Lower leg skin (tissue), 4 donors: ENCODE results near the gene DNAAF8. TPM values are rescaled to one million over a fixed set of nuclear protein-coding genes. Genes with fewer than 3 reads are reported as not detected.
"Not testable (repeated sequence)": the region's sequence is repeated elsewhere in the genome, so short reads cannot be mapped to it uniquely, and the experiment has no call there.

ENCODE experiments used
- DNase-seq, 2 donors: peaks; one replicate each; pipeline ENCODE4 v3.0.0-alpha.2; 2019; ENCODE audit warnings: low spot score in 2 of 2
- H3K4me3 ChIP-seq: fragments of 200-600 bp; sonication (generic); 2 replicates; pipeline ENCODE4 v1.5.1; 2017; ENCODE audit warnings: mild to moderate bottlenecking, low read depth; ENCODE audit not compliant: poor library complexity, severe bottlenecking
- POLR2A ChIP-seq, 2 donors: fragments of 450-650 bp; IDR thresholded peaks; one replicate each; pipeline ENCODE4 v1.6.1; 2016 to 2017; ENCODE audit warnings: antibody characterized with exemption in 2 of 2, mild to moderate bottlenecking in 1 of 2, moderate library complexity in 1 of 2
- WGBS, 2 donors: methylation state at CpG; one replicate each; pipeline ENCODE4 v1.1.5; 2018; 5-methylcytosine and 5-hydroxymethylcytosine counted together
- intact Hi-C: fragments of 100-400 bp; cut with DNase I; formaldehyde crosslinking; loops from one replicate; pipeline ENCODE4 v1.15.0; 2023; ENCODE audit warnings: low total_unique reads
- total RNA-seq, 4 donors: library from RNA; depleted of rRNA; stranded (reverse); fragments of >200 nt; gene quantifications; one replicate each; pipeline ENCODE4 v1.1.0, GENCODE V29; 2016
- TF ChIP-seq, protein P1 (sequence below), 3 donors: fragments of 450-650 bp; IDR thresholded peaks; one replicate each; pipeline ENCODE4 v1.5.1; 2016; ENCODE audit warnings: antibody characterized with exemption in 3 of 3, mild to moderate bottlenecking in 3 of 3, moderate library complexity in 2 of 3

Gene DNAAF8
- total RNA-seq, 4 donors from 2014 or later = 0.16 to 1.4 TPM; not detected in 2

DNA sequence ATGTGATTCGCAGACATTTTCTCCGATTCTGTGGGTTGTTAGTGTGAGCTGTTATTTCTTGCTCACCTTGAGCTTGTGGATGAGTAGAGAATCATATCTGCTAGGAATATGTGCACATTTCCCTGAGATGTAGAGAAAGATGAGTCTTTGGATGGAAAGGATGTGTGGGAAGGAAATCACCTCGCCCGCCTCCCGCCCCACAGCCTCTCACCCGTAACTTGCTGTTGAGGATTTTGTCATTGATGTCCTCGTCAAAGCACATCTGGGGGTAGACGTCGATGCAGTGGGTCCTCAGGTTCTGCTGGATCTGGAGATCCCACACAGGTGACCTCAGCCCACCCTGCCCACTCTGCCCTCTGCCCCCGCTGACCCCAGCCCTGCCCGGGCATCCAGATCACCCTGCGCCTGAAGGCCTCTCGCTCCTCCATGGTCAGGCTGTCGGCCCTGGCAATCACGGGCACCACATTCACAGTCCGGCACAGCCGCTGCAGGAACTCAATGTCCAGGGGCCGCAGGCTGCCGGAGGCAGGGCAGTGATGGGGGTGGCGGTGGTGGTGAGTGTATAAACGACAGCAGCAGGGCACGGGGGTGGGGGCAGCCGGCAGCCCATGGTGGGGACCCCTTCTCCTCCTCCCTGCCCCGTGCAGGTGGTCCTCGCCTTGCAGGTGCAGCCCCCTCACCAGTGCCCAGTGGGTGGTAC is 49.1 kb downstream of the DNAAF8 start:
- intact Hi-C loops = no loop called here
- no peak for TF ChIP-seq POLR2A (IDR thresholded peaks at IDR 0.05)
- TF ChIP-seq, protein P1, sequence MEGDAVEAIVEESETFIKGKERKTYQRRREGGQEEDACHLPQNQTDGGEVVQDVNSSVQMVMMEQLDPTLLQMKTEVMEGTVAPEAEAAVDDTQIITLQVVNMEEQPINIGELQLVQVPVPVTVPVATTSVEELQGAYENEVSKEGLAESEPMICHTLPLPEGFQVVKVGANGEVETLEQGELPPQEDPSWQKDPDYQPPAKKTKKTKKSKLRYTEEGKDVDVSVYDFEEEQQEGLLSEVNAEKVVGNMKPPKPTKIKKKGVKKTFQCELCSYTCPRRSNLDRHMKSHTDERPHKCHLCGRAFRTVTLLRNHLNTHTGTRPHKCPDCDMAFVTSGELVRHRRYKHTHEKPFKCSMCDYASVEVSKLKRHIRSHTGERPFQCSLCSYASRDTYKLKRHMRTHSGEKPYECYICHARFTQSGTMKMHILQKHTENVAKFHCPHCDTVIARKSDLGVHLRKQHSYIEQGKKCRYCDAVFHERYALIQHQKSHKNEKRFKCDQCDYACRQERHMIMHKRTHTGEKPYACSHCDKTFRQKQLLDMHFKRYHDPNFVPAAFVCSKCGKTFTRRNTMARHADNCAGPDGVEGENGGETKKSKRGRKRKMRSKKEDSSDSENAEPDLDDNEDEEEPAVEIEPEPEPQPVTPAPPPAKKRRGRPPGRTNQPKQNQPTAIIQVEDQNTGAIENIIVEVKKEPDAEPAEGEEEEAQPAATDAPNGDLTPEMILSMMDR (IDR thresholded peaks at IDR 0.05) = no peak
- DNase-seq = no peak
- 84 to 91% methylated on average over 24 to 25 of the region's 25 CpGs for WGBS, 2 donors
- no peak overlapping the region for H3K4me3 ChIP-seq

DNA sequence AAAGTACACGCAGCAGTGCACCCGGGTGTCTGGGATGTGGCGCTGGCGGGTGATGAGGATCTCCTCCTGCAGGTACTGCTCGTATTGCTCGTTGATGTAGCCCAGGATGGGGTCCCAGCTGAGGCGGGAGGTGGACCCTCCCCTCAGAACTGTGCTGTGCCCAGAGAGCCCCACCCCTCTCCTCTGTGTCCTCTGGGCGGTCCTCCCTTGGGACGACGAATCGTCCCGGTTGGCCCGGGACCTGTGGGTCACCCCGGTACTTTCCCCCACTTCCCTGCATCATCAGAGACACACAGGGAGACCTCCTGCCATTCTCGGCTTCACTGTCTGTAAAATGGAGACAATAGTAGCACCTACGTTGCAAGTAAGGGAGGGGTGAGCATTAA is 49.6 kb downstream of the DNAAF8 start:
- no peak for DNase-seq
- no peak overlapping the region for H3K4me3 ChIP-seq
- intact Hi-C loops = no loop called here
- TF ChIP-seq POLR2A (IDR thresholded peaks at IDR 0.05) = no peak
- TF ChIP-seq, protein P1 (IDR thresholded peaks at IDR 0.05) = no peak
- 68 to 72% methylated on average over 11 to 15 of the region's 16 CpGs for WGBS, 2 donors

DNA sequence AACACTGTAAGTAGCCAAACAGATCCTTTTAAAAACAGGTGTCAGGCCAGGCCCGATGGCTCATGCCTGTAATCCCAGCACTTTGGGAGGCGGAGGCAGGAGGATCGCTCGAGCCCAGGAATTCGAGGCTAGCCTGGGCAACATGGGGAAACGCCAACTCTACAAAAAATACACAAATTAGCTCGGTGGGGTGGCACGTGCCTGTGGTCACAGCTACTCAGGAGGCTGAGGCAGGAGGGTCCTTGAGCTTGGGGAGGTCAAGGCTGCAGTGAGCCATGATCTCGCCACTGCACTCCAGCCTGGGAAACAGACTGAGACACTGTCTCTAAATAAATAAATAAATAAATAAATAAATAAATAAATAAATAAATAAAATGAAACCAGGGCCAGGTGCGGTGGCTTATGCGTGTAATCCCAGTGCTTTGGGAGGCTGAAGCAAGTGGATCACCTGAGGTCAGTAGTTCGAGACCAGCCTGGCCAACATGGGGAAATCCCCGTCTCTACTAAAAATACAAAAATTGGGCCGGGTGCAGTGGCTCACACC is 50.2 kb downstream of the DNAAF8 start:
- H3K4me3 ChIP-seq, DNase-seq, intact Hi-C loops: not testable (repeated sequence)
- 90 to 94% methylated on average over 14 of the region's 14 CpGs for WGBS, 2 donors

DNA sequence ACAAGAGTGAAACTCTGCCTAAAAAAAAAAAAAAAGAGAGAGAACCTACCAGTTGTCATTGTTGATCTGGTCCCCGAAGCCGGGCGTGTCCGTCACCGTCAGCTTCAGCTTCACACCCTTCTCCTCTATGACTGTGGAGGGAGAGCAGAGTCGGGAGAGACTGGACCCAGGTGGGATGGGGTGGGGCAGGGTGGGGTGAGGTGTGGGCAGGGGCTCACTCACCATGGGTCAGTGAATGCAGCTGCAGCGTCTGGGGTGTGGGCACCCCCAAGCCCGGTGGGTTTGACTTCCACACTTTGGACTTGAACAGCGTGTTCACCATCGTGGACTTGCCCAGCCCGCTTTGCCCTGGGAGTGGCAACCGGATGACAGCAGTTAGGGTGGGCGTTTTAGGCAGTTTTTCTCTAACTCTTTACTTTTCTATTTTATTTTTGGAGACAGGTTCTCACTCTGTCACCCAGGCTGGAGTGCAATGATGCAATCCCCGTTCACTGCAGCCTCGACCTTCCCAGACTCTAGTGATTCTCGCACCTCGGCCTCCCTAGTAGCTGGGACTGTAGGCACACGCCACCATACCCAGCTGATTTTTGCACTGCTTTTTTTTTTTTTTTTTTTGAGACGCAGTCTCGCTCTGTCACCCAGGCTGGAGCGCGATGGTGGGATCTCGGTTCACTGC is 51.6 kb downstream of the DNAAF8 start:
- no peak for TF ChIP-seq POLR2A (IDR thresholded peaks at IDR 0.05)
- TF ChIP-seq, protein P1 (IDR thresholded peaks at IDR 0.05) = no peak
- intact Hi-C loops = no loop called here
- WGBS, 2 donors = 91 to 92% methylated on average over 23 of the region's 23 CpGs
- H3K4me3 ChIP-seq = no peak overlapping the region
- DNase-seq = no peak

DNA sequence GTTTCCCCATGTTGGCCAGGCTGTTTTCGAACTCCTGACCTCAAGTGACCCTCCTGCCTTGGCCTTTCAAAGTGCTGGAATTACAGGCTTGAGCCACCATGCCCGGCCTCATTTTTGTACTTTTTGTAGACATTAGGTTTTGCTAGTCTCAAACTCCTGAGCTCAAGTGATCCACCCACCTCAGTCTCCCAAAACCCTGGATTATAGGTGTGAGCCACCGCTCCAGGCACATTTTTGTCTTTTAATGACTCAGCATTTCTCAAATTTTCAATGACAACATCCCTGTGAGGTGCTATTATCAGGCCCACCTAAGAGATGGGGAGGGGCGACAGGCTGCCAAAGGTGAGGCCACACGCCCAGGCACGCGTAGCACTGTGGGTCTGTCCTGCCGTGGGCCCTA is 52.7 kb downstream of the DNAAF8 start:
- no peak overlapping the region for H3K4me3 ChIP-seq
- TF ChIP-seq POLR2A (IDR thresholded peaks at IDR 0.05) = no peak
- TF ChIP-seq, protein P1 (IDR thresholded peaks at IDR 0.05) = no peak
- intact Hi-C loops = no loop called here
- no peak for DNase-seq
- WGBS, 2 donors = 83 to 86% methylated on average over 8 of the region's 8 CpGs

DNA sequence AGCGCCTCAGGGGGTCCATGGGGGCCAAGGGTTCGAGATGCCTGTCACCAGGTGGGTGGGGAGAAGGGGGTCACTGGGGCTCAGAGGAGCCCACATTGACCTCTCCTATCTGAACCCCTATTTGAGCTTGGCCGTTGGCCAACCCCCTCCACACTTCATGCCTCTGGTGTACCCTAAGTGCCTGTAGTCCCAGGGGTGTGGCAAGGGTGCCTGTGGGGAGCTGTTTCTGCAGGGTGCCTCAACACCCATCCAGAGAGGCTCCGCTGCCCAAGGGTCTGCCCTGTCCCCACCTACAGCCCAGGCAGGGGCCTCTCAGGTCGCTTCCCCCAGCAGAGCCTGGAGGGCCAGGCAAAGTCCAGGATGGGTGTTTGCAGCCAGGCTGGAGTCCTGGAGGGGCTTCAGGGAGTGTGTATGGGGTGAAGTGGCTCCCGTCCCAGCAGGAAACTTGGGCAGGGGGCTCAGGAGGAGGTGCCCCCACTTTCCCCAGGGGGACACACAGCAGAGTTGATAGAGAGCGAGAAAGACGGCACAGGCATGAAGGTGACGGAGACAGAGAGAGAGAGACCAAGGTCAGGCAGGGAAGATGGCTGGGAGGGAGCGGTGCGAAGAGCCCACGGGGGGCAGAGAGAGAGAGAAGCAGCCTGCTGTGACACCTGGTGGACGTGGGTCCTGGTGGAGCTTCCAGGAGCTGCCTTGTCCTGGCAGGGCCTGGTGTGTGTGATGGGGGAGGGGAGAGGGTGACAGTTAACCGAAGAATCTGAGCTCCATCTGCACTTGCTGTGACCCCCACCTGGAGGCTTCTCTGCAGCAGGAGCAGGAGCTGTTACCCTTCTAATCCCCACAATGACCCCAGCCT is 53.5 kb downstream of the DNAAF8 start, which contains the start of gene SEPTIN12:
TSS of gene SEPTIN12 (minus strand) at position 719 of the 856 bp plus-strand sequence. CDS start at position 19, 700 bp downstream.
- intact Hi-C loops = no loop called here
- no peak for DNase-seq
- H3K4me3 ChIP-seq = no peak within 1 kb of the TSS
- 80 to 86% methylated on average over 13 to 14 of the region's 14 CpGs for WGBS, 2 donors
- TF ChIP-seq, protein P1 (IDR thresholded peaks at IDR 0.05) = no peak
- no peak for TF ChIP-seq POLR2A (IDR thresholded peaks at IDR 0.05)
